Measurements from ENCODE around the gene UROC1.

Gene UROC1

GRCh38 chr3:126459111-126459762 is 58.3 kb downstream of the UROC1 start:
- no peak for DNase-seq

- peak; percentile 18 for DNase-seq
Observed at GRCh38 chr3:126456766-126457388, 60.7 kb downstream of the UROC1 start.

- peak; percentile 10 for DNase-seq
Observed at GRCh38 chr3:126456211-126456610, 61.4 kb downstream of the UROC1 start.

- peak; percentile 3 for DNase-seq
Observed at GRCh38 chr3:126454437-126455198, 63.0 kb downstream of the UROC1 start.

GRCh38 chr3:126454025-126454424 is 63.5 kb downstream of the UROC1 start:
- no peak for DNase-seq

- peak; percentile 7 for DNase-seq
Observed at GRCh38 chr3:126452213-126452612, 65.4 kb downstream of the UROC1 start.

- DNase-seq: peak; percentile 11
Observed at GRCh38 chr3:126451511-126451910, 66.1 kb downstream of the UROC1 start.

- DNase-seq: peak; percentile 6
Observed at GRCh38 chr3:126450744-126451143, 66.8 kb downstream of the UROC1 start.

- peak; percentile 6 for DNase-seq
Observed at GRCh38 chr3:126450219-126450618, 67.4 kb downstream of the UROC1 start.

- DNase-seq: peak; percentile 8
Observed at GRCh38 chr3:126449621-126450051, 67.9 kb downstream of the UROC1 start.

- DNase-seq: no peak
Observed at GRCh38 chr3:126448893-126449180, 68.7 kb downstream of the UROC1 start.

GRCh38 chr3:126448136-126448892 is 69.3 kb downstream of the UROC1 start:
- DNase-seq: peak; percentile 21

GRCh38 chr3:126447456-126448106 is 70.0 kb downstream of the UROC1 start:
- DNase-seq: peak; percentile 12

- peak; percentile 6 for DNase-seq
Observed at GRCh38 chr3:126446791-126447190, 70.8 kb downstream of the UROC1 start.

- peak; percentile 12 for DNase-seq
Observed at GRCh38 chr3:126446301-126446700, 71.3 kb downstream of the UROC1 start.

GRCh38 chr3:126445506-126445905 is 72.1 kb downstream of the UROC1 start:
- peak; percentile 12 for DNase-seq

GRCh38 chr3:126442856-126443242 is 74.7 kb downstream of the UROC1 start:
- no peak for DNase-seq

- peak; percentile 91 for DNase-seq
Observed at GRCh38 chr3:126442094-126442855, 75.3 kb downstream of the UROC1 start.

GRCh38 chr3:126441256-126441880 is 76.2 kb downstream of the UROC1 start:
- DNase-seq: no peak

- no peak for DNase-seq
Observed at GRCh38 chr3:126440709-126440995, 76.9 kb downstream of the UROC1 start.

GRCh38 chr3:126439968-126440708 is 77.4 kb downstream of the UROC1 start:
- DNase-seq: no peak

All from femur (tissue), 1 donor.